Fibroblast of villous mesenchyme (primary cell): Measurements from ENCODE around the gene G3BP1. TPM values are rescaled to one million over a fixed set of nuclear protein-coding genes. Genes with fewer than 3 reads are reported as not detected.

Source experiments
- DNase-seq: peaks from one replicate; pipeline ENCODE4 v3.0.0-alpha.2; 2010; ENCODE audit warnings: low read depth
- H3K4me3 ChIP-seq: 2 replicates; pipeline ENCODE4 v1.5.1; 2011; ENCODE audit warnings: low read depth, mild to moderate bottlenecking, low read length
- total RNA-seq: library from RNA; depleted of rRNA; stranded (reverse); fragments of >200 nt; gene quantifications from 2 replicates; pipeline ENCODE4 v1.2.3, GENCODE V29; 2012
- TF ChIP-seq, protein P1 (sequence below): IDR thresholded peaks from 2 replicates; pipeline ENCODE4 v1.5.1; 2012; ENCODE audit warnings: low read depth, mild to moderate bottlenecking, low read length; ENCODE audit not compliant: insufficient read depth

G3BP1 gene
- total RNA-seq, 1 donor: 244 TPM

DNA sequence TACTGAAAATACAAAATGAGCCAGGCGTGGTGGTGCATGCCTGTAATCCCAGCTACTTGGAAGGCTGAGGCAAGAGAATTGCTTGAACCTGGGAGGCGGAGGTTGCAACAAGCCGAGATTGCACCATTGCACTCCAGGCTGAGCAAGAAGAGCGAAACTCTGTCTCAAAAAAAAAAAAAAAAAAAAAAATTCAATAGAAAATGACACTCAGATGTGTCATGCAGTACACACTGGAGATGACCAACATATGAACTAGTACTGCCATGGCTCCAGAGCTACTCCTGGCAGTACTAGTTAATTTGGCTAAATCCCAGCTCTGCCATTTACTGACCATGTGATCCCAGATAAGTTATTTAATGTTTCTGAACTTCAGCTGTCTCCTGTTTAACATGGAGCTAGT lies 20.7 kb upstream of the G3BP1 start:
- DNase-seq: peak; percentile 49
- H3K4me3 ChIP-seq: no peak overlapping the region
- TF ChIP-seq, protein P1, sequence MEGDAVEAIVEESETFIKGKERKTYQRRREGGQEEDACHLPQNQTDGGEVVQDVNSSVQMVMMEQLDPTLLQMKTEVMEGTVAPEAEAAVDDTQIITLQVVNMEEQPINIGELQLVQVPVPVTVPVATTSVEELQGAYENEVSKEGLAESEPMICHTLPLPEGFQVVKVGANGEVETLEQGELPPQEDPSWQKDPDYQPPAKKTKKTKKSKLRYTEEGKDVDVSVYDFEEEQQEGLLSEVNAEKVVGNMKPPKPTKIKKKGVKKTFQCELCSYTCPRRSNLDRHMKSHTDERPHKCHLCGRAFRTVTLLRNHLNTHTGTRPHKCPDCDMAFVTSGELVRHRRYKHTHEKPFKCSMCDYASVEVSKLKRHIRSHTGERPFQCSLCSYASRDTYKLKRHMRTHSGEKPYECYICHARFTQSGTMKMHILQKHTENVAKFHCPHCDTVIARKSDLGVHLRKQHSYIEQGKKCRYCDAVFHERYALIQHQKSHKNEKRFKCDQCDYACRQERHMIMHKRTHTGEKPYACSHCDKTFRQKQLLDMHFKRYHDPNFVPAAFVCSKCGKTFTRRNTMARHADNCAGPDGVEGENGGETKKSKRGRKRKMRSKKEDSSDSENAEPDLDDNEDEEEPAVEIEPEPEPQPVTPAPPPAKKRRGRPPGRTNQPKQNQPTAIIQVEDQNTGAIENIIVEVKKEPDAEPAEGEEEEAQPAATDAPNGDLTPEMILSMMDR: no peak

DNA sequence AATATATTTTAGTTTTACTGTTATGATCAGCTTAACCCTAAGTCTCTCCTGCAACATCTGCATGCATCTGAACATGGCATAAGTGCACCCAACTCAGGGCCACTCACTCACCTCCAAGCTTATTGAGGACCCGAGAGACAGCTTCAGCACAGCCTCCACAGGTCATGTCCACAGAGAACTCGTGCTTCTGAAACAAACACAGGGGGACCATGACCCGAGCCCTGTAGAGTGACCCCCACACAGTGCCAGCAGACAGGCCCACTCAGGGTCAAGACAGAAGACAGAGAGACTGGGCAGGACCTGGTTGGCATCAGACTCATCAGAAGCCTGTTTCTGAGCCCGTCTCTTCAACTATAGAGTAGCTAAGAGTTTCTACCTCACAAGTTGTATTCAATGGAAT lies 20.2 kb upstream of the G3BP1 start:
- DNase-seq: no peak
- H3K4me3 ChIP-seq: no peak overlapping the region
- TF ChIP-seq, protein P1: no peak

GRCh38 chr5:151755383-151755782 lies 16.4 kb upstream of the G3BP1 start:
- TF ChIP-seq, protein P1: no peak
- no peak for DNase-seq

GRCh38 chr5:151757233-151758140 lies 14.3 kb upstream of the G3BP1 start:
- no peak for DNase-seq
- peak overlapping the region; percentile 95 for H3K4me3 ChIP-seq
- TF ChIP-seq, protein P1: no peak

More at GRCh38 chr5:151755383-151755782, 16.4 kb upstream of the G3BP1 start:
- no peak overlapping the region for H3K4me3 ChIP-seq

DNA sequence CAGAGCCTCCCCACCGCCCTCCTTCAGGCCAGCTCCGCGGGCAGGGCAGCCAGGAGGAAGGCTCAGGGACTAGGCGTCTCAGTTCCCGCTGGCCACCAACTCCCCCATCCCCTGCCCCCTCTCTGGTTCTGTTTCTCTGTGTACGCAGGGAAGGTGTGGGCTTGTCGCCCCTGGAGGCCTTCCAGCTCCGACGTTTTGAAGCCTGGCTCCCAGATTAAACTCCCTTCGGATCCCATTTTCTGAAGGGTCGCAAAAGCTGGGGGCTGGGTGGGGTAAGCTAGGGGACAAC lies 13.7 kb upstream of the G3BP1 start:
- TF ChIP-seq, protein P1: no peak
- peak overlapping the region; percentile 95 for H3K4me3 ChIP-seq
- DNase-seq: no peak

- TF ChIP-seq, protein P1: no peak
- DNase-seq: peak; percentile 91
- peak within 1 kb of the TSS; percentile 95 for H3K4me3 ChIP-seq
These were observed 13.1 kb upstream of the G3BP1 start, which contains the start of gene ATOX1 for GRCh38 chr5:151758430-151759241. Gene ATOX1, minus strand, starts transcription at chr5:151758631. Its CDS starts 80 bp downstream, at chr5:151758551.
